ENCODE results near the gene ITGA3.

DNA sequence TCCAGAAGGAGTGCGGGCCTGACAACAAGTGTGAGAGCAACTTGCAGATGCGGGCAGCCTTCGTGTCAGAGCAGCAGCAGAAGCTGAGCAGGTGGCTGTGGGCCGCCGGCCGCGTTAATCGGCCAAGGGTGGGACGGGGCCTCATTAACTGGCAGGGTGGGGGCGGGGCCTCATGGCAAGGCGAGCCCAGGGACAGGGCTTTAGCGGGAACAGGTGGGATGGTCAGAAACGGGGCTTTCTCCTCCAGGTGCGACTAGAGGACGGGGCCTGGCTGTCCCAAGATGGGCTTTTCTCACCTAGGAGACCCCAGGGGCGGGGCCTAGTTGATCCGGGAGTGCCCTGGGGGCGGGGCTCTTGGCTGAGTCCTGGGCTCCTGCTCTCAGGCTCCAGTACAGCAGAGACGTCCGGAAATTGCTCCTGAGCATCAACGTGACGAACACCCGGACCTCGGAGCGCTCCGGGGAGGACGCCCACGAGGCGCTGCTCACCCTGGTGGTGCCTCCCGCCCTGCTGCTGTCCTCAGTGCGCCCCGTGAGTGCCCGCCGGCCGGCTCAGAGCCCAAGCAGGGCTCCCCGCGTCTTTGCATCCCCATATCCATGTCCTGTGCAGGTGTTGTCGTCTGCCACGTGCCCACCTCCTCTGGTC, 20.8 kb downstream of the ITGA3 start:
- TF ChIP-seq, protein P1, sequence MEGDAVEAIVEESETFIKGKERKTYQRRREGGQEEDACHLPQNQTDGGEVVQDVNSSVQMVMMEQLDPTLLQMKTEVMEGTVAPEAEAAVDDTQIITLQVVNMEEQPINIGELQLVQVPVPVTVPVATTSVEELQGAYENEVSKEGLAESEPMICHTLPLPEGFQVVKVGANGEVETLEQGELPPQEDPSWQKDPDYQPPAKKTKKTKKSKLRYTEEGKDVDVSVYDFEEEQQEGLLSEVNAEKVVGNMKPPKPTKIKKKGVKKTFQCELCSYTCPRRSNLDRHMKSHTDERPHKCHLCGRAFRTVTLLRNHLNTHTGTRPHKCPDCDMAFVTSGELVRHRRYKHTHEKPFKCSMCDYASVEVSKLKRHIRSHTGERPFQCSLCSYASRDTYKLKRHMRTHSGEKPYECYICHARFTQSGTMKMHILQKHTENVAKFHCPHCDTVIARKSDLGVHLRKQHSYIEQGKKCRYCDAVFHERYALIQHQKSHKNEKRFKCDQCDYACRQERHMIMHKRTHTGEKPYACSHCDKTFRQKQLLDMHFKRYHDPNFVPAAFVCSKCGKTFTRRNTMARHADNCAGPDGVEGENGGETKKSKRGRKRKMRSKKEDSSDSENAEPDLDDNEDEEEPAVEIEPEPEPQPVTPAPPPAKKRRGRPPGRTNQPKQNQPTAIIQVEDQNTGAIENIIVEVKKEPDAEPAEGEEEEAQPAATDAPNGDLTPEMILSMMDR (IDR thresholded peaks at IDR 0.05; ENCODE audit: low read length), result no peak
- TF ChIP-seq EZH2 (IDR thresholded peaks at IDR 0.05; ENCODE audit: borderline replicate concordance, low read length), result no peak
